ENCODE data around the gene CNGA1. TPM values are rescaled to one million over a fixed set of nuclear protein-coding genes. Genes with fewer than 3 reads are reported as not detected.

CNGA1 gene
- total and polyA plus RNA-seq, 2 donors from 2014 or later = 3.4 to 3.7 TPM

DNA sequence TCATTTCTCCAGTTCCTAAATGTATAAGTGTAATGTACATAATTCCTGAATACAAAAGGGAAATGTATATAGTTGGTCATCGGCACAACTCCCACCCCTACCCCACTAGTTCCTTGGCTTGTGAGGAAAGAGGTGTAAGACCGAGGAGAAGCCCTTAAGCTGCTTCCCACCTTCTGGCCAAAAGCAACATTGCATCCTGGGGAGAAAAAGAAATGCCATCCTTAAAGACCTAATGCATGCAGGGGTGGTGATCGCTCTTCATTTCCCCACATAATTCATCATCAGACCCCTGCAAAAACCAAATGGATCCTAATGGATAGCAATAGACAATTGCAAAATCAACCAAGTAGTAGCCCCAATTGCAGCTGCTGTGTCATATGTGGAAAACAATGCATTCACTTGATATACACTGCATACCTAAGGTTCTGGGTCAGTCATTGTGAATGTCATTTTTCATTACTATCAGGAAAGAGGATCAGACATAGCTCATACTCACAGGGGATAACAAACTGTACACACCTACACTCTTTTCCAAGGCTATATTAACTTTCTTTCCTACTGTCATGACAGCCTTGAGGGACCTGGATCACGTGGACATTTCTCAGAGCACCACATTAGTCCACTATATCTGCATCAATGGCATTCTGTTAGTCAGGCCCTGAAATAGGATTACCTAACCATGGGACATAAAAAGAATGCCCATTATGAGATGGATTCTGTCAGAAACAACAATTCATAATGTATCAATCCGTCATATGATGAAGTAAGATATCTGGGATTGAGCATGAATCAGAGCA lies 70.4 kb downstream of the CNGA1 start:
- no peak overlapping the region for H3K4me3 ChIP-seq (ENCODE audit: low read length in 3 of 3)
- FAIRE-seq (no peak), DNase-seq (no peak)
- no peak overlapping the region for H3K27ac ChIP-seq (ENCODE audit: low read depth in 2 of 2, low read length in 2 of 2)
- H3K36me3 ChIP-seq (ENCODE audit: control insufficient read depth in 2 of 3, insufficient read depth in 3 of 3, low read length in 3 of 3) = no peaks in the 10 kb centered on the region
- no peaks in the 10 kb centered on the region for H3K4me1 ChIP-seq (ENCODE audit: control insufficient read depth in 2 of 3, insufficient read depth in 2 of 3, low read depth in 1 of 3, low read length in 3 of 3)
- H3K9ac ChIP-seq (ENCODE audit: low read length in 3 of 3) = no peak overlapping the region
- H3K27me3 ChIP-seq (ENCODE audit: control insufficient read depth, insufficient read depth, low read length) = no peaks in the 10 kb centered on the region
- TF ChIP-seq, protein P1, sequence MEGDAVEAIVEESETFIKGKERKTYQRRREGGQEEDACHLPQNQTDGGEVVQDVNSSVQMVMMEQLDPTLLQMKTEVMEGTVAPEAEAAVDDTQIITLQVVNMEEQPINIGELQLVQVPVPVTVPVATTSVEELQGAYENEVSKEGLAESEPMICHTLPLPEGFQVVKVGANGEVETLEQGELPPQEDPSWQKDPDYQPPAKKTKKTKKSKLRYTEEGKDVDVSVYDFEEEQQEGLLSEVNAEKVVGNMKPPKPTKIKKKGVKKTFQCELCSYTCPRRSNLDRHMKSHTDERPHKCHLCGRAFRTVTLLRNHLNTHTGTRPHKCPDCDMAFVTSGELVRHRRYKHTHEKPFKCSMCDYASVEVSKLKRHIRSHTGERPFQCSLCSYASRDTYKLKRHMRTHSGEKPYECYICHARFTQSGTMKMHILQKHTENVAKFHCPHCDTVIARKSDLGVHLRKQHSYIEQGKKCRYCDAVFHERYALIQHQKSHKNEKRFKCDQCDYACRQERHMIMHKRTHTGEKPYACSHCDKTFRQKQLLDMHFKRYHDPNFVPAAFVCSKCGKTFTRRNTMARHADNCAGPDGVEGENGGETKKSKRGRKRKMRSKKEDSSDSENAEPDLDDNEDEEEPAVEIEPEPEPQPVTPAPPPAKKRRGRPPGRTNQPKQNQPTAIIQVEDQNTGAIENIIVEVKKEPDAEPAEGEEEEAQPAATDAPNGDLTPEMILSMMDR (IDR thresholded peaks at IDR 0.05; ENCODE audit: borderline replicate concordance, extremely low read depth, insufficient read depth) = no peak
- intact Hi-C loops (cut with DNase I) = no loop called here
- H3K9me3 ChIP-seq (ENCODE audit: control insufficient read depth in 2 of 3, insufficient read depth in 1 of 3, low read length in 3 of 3) = no peaks in the 10 kb centered on the region

DNA sequence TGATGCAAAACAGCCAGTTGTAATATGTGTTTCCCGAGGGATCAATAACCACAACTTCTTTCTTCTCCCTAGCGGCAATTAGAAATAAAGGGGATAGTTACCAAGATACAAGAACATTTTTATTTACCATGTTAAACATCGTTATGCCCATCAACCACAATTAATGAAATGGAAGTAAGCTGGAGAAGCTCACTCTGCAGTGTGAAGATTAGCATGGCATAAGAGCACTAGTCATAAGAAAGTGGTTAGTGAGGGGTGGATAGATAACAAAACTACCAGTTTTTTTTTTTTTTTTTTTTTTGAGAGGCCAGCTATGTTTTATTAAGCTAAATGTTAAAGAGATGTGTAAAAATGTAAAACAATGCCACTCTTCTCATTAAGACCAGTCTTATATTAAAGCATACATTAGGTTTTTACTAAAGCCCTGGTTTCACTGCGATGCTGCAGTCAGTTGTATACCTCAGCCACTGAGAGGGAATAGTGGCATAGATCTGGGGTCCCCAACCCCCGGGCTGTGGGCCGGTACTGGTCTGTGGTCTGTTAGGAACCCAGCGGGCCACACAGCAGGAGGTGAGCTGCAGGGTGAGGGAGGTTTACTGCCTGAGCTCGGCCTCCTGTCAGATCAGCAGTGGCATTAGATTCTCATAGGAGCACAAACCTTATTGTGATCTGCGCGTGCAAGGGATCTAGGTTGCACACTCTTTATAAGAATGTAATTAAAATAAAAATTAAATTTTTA lies 74.2 kb downstream of the CNGA1 start:
- FAIRE-seq = no peak
- no peaks in the 10 kb centered on the region for H3K36me3 ChIP-seq (ENCODE audit: control insufficient read depth in 2 of 3, insufficient read depth in 3 of 3, low read length in 3 of 3)
- no peaks in the 10 kb centered on the region for H3K9me3 ChIP-seq (ENCODE audit: control insufficient read depth in 2 of 3, insufficient read depth in 1 of 3, low read length in 3 of 3)
- TF ChIP-seq, protein P1 (IDR thresholded peaks at IDR 0.05; ENCODE audit: borderline replicate concordance, extremely low read depth, insufficient read depth) = no peak
- H3K4me3 ChIP-seq (ENCODE audit: low read length in 3 of 3) = no peak overlapping the region
- no peaks in the 10 kb centered on the region for H3K27me3 ChIP-seq (ENCODE audit: control insufficient read depth, insufficient read depth, low read length)
- intact Hi-C loops (cut with DNase I) = no loop called here
- no peak for DNase-seq
- H3K4me1 ChIP-seq (ENCODE audit: control insufficient read depth in 2 of 3, insufficient read depth in 2 of 3, low read depth in 1 of 3, low read length in 3 of 3) = no peaks in the 10 kb centered on the region
- no peak overlapping the region for H3K27ac ChIP-seq (ENCODE audit: low read depth in 2 of 2, low read length in 2 of 2)
- no peak overlapping the region for H3K9ac ChIP-seq (ENCODE audit: low read length in 3 of 3)

DNA sequence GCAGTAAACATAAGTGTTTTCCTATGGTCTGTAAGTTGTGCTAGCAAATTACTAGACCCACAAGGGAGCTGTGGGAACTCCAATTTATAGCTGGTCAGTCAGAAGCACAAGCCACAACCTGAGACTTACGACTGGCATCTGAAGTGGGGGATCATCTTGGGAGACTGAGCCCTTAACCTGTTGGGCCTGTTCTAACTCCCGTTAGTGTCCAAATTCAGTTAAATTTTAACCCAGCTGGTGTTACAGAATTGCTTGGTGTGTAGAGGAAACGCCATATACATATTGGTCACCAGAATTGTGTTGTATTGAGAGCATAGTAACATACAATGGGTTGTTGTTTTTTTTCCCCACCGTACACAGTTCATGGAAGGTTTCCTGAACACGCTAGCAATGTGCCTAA lies 77.0 kb downstream of the CNGA1 start:
- FAIRE-seq (no peak), DNase-seq (peak in 2 of 5 donors; percentile 22 to 24)
- no peaks in the 10 kb centered on the region for H3K36me3 ChIP-seq (ENCODE audit: control insufficient read depth in 2 of 3, insufficient read depth in 3 of 3, low read length in 3 of 3)
- TF ChIP-seq, protein P1 (IDR thresholded peaks at IDR 0.05; ENCODE audit: borderline replicate concordance, extremely low read depth, insufficient read depth) = no peak
- no peak overlapping the region for H3K4me3 ChIP-seq (ENCODE audit: low read length in 3 of 3)
- no peaks in the 10 kb centered on the region for H3K4me1 ChIP-seq (ENCODE audit: control insufficient read depth in 2 of 3, insufficient read depth in 2 of 3, low read depth in 1 of 3, low read length in 3 of 3)
- intact Hi-C loops (cut with DNase I) = loop anchor here (10.0 kb wide), 1 partner anchor 265 kb away; no protein-coding TSS in a partner anchor
- H3K9me3 ChIP-seq (ENCODE audit: control insufficient read depth in 2 of 3, insufficient read depth in 1 of 3, low read length in 3 of 3) = no peaks in the 10 kb centered on the region
- H3K9ac ChIP-seq (ENCODE audit: low read length in 3 of 3) = no peak overlapping the region
- no peak overlapping the region for H3K27ac ChIP-seq (ENCODE audit: low read depth in 2 of 2, low read length in 2 of 2)
- no peaks in the 10 kb centered on the region for H3K27me3 ChIP-seq (ENCODE audit: control insufficient read depth, insufficient read depth, low read length)

All from kidney (tissue), 14 donors.